ENCODE measurements around the gene VTA1.
"Not testable (repeated sequence)": the region's sequence is repeated elsewhere in the genome, so short reads cannot be mapped to it uniquely, and the experiment has no call there.

Gene VTA1

DNA sequence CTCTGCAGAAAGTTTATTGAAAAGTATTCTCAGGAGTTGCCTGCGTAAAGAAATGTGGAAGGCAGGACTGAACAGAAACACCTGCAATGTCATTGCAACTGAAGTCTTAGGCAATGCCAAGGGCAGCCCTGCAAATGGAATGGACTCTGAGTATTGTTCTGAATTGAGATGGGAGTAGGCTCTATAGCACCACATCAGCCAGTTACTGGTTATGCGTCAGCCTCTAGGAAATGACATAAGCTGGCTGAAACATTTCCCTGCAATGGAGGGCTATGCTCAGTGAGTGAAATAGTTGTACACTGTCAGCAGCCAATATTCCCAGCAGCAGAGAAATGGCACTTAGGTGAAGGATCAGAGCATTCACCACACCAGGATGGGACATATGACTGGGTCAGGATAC lies 28.1 kb upstream of the VTA1 start:
- H3K36me3 ChIP-seq (ENCODE audit: control insufficient read depth, insufficient read depth, low read length), result no peaks in the 10 kb centered on the region
- H3K27me3 ChIP-seq (replicated peaks; ENCODE audit: control insufficient read depth, insufficient read depth, low read length), result no peaks in the 10 kb centered on the region
- no peak overlapping the region for H3K4me3 ChIP-seq (replicated peaks; ENCODE audit: low read depth, low read length)
- no peak for DNase-seq (ENCODE audit: extremely low read depth, insufficient read length)
- TF ChIP-seq, protein P1, sequence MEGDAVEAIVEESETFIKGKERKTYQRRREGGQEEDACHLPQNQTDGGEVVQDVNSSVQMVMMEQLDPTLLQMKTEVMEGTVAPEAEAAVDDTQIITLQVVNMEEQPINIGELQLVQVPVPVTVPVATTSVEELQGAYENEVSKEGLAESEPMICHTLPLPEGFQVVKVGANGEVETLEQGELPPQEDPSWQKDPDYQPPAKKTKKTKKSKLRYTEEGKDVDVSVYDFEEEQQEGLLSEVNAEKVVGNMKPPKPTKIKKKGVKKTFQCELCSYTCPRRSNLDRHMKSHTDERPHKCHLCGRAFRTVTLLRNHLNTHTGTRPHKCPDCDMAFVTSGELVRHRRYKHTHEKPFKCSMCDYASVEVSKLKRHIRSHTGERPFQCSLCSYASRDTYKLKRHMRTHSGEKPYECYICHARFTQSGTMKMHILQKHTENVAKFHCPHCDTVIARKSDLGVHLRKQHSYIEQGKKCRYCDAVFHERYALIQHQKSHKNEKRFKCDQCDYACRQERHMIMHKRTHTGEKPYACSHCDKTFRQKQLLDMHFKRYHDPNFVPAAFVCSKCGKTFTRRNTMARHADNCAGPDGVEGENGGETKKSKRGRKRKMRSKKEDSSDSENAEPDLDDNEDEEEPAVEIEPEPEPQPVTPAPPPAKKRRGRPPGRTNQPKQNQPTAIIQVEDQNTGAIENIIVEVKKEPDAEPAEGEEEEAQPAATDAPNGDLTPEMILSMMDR (IDR thresholded peaks at IDR 0.05; ENCODE audit: insufficient read depth, low read length, poor library complexity, severe bottlenecking), result no peak

DNA sequence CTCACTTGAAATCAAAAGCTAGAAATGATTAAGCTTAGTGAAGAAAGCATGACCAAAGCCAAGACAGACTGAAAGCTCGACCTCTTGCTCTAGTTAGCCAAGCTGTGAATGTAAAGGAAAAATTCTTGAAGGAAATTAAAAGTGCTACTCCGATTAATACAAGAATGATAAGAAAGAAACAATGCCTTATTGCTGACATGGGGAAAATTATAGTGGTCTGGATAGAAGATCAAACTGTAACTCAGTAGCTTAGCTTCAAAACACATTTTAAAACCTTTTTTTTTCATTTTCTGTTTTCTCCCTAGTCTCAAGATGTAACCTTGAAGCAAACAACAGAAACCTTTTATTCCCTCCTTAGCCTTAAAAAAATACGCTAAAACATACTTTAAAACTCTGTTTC lies 25.7 kb upstream of the VTA1 start:
- Histone ChIP-seq H3K4me3 (replicated peaks; ENCODE audit: low read depth, low read length) (no peak overlapping the region), H3K27me3 (replicated peaks; ENCODE audit: control insufficient read depth, insufficient read depth, low read length) (no peaks in the 10 kb centered on the region), H3K36me3 (ENCODE audit: control insufficient read depth, insufficient read depth, low read length) (no peaks in the 10 kb centered on the region)
- TF ChIP-seq, protein P1 (IDR thresholded peaks at IDR 0.05; ENCODE audit: insufficient read depth, low read length, poor library complexity, severe bottlenecking), result no peak
- no peak for DNase-seq (ENCODE audit: extremely low read depth, insufficient read length)

DNA sequence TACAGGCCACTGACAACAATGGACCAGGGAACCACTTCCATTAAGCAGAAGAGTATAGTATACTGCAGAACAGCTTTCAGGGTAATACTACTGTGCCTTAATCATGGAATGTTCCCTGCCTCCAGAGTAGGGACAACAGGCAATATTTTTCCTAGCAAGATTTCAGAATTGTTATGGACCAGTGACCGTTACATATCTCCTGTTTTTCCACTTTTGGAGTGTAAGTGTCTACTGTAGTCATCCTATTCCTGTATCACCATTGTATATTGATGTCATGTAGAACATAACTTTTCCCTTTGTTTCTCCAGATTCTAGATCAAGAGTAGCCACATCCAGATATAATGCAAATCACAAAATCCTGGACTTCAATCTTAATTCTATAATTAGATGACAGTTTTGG lies 16.2 kb upstream of the VTA1 start:
- no peak overlapping the region for H3K4me3 ChIP-seq (replicated peaks; ENCODE audit: low read depth, low read length)
- TF ChIP-seq, protein P1 (IDR thresholded peaks at IDR 0.05; ENCODE audit: insufficient read depth, low read length, poor library complexity, severe bottlenecking), result no peak
- no peaks in the 10 kb centered on the region for H3K36me3 ChIP-seq (ENCODE audit: control insufficient read depth, insufficient read depth, low read length)
- no peak for DNase-seq (ENCODE audit: extremely low read depth, insufficient read length)
- no peaks in the 10 kb centered on the region for H3K27me3 ChIP-seq (replicated peaks; ENCODE audit: control insufficient read depth, insufficient read depth, low read length)

DNA sequence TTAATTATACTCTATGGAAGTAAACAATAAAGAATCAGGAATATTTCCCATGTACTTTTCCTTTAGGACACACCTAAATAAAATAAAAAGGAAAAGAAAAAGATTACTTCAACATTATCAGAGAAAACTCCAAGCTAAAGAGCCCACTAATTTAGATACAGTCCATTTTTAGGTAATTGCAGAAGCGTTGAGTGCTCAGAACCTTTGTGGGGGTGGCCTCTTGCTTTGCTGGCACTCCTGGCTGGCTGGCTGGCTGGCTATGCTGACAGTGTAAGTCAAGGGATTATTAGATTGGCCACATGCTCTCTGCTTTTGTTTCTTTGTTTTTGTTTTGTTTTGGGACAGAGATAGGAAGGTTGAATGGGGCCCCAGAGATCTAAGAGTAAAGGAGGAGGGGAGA lies 14.4 kb upstream of the VTA1 start, which contains the start of gene GJE1:
TSS of gene GJE1 (plus strand) at position 301 of the 400 bp plus-strand sequence. CDS start 234 bp downstream, outside the sequence.
- DNase-seq (ENCODE audit: extremely low read depth, insufficient read length), result no peak
- Histone ChIP-seq H3K27me3 (replicated peaks; ENCODE audit: control insufficient read depth, insufficient read depth, low read length) (no peaks in the 10 kb centered on the region), H3K36me3 (ENCODE audit: control insufficient read depth, insufficient read depth, low read length) (no peaks in the 10 kb centered on the region), H3K4me3 (replicated peaks; ENCODE audit: low read depth, low read length) (no peak within 1 kb of the TSS)
- TF ChIP-seq, protein P1 (IDR thresholded peaks at IDR 0.05; ENCODE audit: insufficient read depth, low read length, poor library complexity, severe bottlenecking), result no peak

DNA sequence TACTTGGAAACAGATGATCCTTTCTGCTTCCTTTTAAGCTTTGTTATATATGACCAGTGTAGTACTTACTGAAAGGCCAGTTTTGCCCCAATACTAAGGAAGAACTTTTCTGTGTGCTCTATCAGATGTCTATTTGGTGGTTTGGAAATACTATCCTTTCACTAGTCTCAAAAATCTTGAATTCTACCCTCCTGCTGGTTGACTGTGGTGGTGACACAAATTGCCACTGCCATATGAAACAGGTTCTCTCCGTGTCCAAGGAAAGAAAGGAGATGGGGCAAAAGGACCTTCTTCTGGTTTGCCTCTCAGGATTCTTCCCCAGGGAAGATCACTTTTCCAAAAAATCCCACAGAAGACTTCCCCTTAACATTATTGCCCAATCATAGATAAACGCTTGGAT lies 8.2 kb upstream of the VTA1 start:
- no peak for DNase-seq (ENCODE audit: extremely low read depth, insufficient read length)
- no peak overlapping the region for H3K4me3 ChIP-seq (replicated peaks; ENCODE audit: low read depth, low read length)

DNA sequence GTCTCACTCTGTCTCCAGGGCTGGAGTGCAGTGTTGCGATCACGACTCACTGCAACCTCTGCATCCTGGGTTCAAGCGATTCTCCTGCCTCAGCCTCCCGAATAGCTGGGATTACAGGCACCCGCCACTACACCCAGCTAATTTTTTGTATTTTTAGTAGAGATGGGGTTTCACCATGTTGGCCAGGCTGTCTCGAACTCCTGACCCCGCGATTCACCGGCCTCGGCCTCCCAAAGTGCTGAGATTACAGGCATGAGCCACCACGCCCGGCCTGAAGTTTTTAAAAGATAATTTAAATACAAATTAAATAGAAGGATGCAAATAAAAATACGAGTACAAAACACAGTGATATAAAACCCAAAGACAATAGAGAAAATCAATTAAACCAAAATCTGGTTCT lies 5.5 kb upstream of the VTA1 start:
- not testable (repeated sequence) for H3K4me3 ChIP-seq (replicated peaks; ENCODE audit: low read depth, low read length); H3K27me3 ChIP-seq (replicated peaks; ENCODE audit: control insufficient read depth, insufficient read depth, low read length); H3K36me3 ChIP-seq (ENCODE audit: control insufficient read depth, insufficient read depth, low read length); DNase-seq (ENCODE audit: extremely low read depth, insufficient read length)

More for the DNA sequence above, 8.2 kb upstream of the VTA1 start:
- Histone ChIP-seq H3K27me3 (replicated peaks; ENCODE audit: control insufficient read depth, insufficient read depth, low read length) (no peaks in the 10 kb centered on the region), H3K36me3 (ENCODE audit: control insufficient read depth, insufficient read depth, low read length) (no peaks in the 10 kb centered on the region)
- TF ChIP-seq, protein P1 (IDR thresholded peaks at IDR 0.05; ENCODE audit: insufficient read depth, low read length, poor library complexity, severe bottlenecking), result no peak
